GM13976 (cell line): ENCODE data around the gene ARHGEF11.

Experiments used
- DNase-seq: peaks from one replicate; pipeline ENCODE4 v3.0.0; 2012; ENCODE audit warnings: low spot score
- CTCF ChIP-seq: IDR thresholded peaks from 2 replicates; pipeline ENCODE4 v1.5.1; 2012; ENCODE audit warnings: borderline replicate concordance, mild to moderate bottlenecking; ENCODE audit not compliant: insufficient read depth; ENCODE audit errors: extremely low read depth, missing control alignments, control extremely low read depth
- in situ Hi-C: fragments of 300-500 bp; cut with MboI; formaldehyde crosslinking; loops from one replicate; pipeline ENCODE4 v1.12.0; 2022; ENCODE audit warnings: low sequenced_read_pairs, mixed read lengths, inconsistent platforms; ENCODE audit not compliant: unreplicated experiment

Gene ARHGEF11

GRCh38 chr1:157005965-157006364, 39.6 kb downstream of the ARHGEF11 start:
- no peak for TF ChIP-seq CTCF
- no peak for DNase-seq
- in situ Hi-C loops, result no loop called here

- no peak for DNase-seq
- TF ChIP-seq CTCF, result no peak
- in situ Hi-C loops, result no loop called here
Measured at GRCh38 chr1:157004806-157005205, 40.7 kb downstream of the ARHGEF11 start.

GRCh38 chr1:157004327-157004726, 41.2 kb downstream of the ARHGEF11 start:
- DNase-seq, result no peak
- in situ Hi-C loops, result no loop called here
- TF ChIP-seq CTCF, result no peak

- DNase-seq, result no peak
- no peak for TF ChIP-seq CTCF
- in situ Hi-C loops, result no loop called here
Measured at GRCh38 chr1:157001304-157001703, 44.2 kb downstream of the ARHGEF11 start.

- no peak for TF ChIP-seq CTCF
- in situ Hi-C loops, result no loop called here
- no peak for DNase-seq
Measured at GRCh38 chr1:157000686-157001085, 44.9 kb downstream of the ARHGEF11 start.

GRCh38 chr1:156999596-157000320, 45.8 kb downstream of the ARHGEF11 start:
- TF ChIP-seq CTCF, result no peak
- in situ Hi-C loops, result no loop called here
- no peak for DNase-seq
